Activated CD4-positive, alpha-beta T cell treated with anti-CD3 and anti-CD28 coated beads, Interleukin-2, Interleukin-4, amounts not matched to agents 100 ng/mL and 50 ng/mL, durations not matched to agents 16 hours and 8 hours (primary cell): ENCODE measurements around the gene PAAF1.
"Not testable (repeated sequence)": the region's sequence is repeated elsewhere in the genome, so short reads cannot be mapped to it uniquely, and the experiment has no call there.

Source experiments
- DNase-seq: peaks from one replicate; pipeline ENCODE4 v3.0.0-alpha.2; 2020; ENCODE audit warnings: low spot score

Gene PAAF1

DNA sequence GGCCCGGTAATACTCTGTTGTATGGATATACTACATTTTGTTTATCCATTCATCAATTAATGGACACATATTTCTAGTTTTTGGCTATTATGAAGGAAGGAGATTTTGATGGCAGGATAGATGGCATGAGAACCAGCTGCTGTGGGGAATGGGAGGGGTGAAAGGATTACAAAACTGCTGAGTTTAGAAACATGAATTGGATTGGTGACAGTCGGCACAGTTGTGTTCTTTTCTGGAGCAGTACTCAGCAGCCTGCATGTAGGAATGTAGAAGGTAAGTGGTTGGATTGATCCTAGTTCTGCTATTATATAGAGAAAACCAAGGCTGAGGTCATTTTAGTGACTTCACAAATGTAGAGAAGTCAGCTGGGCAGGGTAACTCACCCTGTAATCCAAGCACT, 7.1 kb downstream of the PAAF1 start:
- no peak for DNase-seq

GRCh38 chr11:73888244-73888643, 11.4 kb downstream of the PAAF1 start:
- DNase-seq: no peak

GRCh38 chr11:73889019-73889418, 12.2 kb downstream of the PAAF1 start:
- peak; percentile 25 for DNase-seq

DNA sequence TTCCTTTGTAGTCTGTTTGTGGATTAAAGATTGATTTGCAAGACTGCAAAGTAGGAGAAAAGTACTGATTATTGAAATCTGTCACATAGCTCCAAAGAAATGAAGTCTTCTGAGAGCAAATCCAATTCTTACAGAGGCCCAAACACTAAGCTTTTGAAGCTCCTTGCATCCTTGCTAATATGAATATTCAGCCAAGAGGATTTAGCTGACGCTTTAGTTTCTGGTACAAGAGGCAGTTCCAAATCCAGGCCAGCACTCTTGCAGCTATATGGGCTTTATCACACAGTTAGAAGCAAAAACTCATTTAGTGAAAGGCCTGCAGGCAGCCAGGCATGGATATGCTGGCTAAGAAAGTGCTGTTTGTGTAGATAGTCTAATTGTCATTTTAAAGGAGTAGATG, 12.7 kb downstream of the PAAF1 start:
- DNase-seq: no peak

GRCh38 chr11:73893041-73893440, 16.2 kb downstream of the PAAF1 start:
- DNase-seq: no peak

DNA sequence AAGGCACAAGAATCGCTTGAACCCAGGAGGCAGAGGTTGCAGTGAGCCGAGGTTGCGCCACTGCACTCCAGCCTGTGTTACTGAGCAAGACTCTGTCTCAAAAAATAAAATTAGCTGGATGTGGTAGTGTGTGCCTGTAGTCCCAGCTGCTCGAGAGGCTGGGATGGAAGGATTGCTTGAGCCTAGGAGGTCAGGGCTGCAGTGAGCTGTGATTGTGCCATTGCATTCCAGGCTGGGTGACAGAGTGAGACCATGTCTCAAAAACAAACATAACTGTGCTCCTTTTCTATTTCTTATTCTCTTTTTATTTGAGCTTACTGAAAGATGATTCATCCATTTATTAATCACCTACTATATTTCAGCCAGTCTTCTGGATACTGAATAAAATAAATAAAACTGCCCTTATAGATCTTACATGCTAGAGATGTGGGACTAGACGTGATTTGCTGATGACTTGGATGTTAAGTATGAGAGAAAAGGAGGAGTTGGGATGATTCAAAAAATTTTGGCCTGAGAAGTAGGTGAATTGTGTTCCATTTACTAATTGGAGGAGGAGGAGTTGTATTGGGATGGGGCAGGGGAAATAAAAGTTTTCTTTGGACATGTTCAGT, 18.0 kb downstream of the PAAF1 start:
- no peak for DNase-seq

- DNase-seq: no peak
These were observed 25.5 kb downstream of the PAAF1 start for GRCh38 chr11:73902303-73902702.

DNA sequence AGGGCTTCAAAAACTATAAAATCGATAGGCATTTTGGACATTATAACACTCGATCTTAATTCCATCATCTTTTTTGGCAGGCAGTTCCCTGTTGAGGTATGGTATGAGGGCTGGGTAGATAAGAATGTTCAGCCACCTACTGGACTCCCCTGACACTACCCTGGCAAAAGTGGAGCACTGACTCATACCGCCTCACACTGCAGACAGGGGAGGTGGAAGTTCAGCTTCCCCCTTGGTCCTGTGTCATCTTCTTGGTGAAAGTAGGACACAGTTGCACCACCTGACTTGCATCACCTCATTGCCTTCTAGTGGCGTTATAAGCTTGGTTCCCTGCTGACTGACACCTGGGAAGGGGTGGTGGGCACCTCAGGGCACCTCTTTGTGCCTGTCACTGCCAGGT, 30.4 kb downstream of the PAAF1 start:
- DNase-seq: peak; percentile 23

DNA sequence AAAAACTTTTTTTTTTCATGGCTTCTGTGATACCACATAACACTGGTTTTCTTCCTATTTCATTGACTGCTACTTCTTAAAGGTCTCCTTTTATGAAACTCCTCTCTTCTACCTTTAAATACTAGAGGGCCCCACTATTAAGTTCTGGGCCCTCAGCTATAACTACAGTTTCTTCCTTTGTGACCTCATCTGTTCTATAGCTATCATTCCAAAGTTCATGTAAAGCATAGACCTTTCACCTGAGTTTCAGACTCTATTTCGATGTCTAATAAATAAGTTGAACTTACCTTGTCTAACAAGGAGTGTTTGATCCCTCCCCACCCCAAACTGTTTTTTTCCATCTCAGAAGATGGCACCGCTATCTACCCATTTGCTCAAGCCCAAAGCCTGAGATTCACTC, 35.2 kb downstream of the PAAF1 start:
- DNase-seq: no peak

DNA sequence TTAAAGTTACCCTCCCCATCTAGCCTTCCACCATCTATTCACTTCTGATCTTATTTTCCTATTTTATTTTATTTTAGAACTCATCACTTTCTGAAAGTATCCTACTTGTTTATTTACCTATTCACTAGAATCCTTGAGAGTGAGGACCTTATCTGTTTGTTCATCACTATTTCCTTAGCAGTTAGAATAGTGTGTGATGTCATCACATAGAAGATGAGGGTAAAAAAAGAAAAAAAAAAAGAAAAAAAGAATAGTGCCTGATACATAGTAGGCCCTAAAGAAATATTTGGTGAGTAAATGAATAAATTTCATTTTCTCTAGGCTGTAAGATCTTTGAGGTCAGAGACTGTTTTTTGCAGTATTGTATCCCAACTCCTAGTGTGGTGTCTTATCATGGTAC, 36.7 kb downstream of the PAAF1 start:
- DNase-seq: no peak

- no peak for DNase-seq
These were observed 37.5 kb downstream of the PAAF1 start for GRCh38 chr11:73914284-73914683.

DNA sequence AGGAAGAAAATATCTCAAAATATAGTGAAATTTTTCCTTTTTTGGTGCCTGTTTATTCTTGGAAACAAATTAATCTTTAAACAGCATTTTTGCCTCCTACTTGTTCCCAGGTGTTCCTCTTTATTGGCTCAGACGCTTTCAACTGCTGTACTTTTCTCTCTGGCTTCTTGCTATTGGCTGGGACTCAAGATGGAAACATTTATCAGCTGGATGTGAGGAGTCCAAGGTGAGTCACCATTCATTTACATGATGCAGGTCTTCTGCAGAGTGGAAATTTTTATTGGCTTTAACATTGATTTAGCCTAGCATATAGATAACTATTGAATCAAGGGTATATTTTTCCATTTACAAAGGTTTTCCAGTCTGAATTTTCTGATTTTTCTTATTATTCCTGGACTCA, 39.6 kb downstream of the PAAF1 start:
- DNase-seq: no peak

DNA sequence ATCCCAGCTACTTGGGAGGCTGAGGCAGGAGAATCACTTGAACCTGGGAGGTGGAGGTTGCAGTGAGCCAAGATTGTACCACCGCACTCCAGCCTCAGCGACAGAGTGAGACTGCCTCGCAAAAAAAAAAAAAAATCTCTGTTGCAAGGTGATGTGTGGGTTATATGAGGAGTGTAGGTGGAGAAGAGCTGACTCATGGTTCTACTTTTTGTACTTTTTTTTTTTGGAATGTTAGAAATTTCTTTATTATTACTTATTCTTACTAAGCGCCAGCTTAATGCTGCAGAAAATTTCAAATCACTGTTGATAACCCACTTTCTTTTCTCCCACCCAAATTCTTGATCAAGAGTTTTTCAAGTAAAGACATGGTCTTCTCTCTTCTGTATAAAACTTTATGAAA, 44.4 kb downstream of the PAAF1 start:
- DNase-seq: no peak

DNA sequence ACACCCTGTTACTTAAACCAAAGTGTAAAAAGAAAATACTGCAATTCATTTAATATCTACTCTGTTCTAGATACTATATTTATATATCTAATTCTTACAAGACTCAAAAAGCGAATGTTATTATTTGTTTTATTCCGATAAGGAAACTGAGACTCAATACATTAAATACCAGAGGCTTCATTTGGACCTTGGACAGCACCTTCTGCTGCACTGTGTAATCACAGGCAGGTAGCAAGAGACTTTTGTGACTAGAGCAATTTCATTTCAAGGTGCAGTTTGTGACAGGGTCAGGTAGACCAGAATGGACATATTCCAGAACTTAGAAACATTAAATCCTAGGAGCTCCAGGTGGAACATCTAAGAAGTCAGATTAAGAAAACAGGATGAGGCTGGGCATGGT, 52.6 kb downstream of the PAAF1 start:
- no peak for DNase-seq

DNA sequence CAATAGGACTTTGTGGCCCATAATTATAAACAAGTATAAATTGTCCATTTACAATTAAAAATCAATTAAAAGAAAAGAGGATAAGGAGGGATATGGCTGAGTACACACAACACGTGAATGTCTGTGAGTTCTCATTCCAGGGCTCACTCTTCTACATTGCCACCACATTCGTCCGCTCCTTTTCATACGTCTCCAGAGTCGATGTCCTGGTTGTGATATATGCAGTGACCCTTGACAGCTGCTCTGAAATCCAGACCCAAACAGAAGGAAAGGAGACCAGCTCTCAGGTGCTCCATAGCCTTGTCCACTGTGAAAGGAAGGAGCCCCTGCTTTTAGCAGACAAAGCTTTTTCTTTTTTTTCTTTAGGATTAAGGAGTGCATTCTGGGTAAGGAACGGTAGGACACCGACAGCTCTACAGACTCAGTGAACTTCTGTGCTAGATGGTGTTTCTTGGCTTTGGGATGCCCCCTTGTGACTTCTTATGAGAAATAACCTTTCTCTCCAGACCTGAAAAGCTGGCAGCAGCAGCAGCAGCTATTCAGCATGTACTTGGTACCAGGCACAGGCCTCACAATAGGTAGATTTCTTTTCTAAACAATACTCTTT, 54.3 kb downstream of the PAAF1 start:
- DNase-seq: peak; percentile 39

- DNase-seq: no peak
These were observed 55.2 kb downstream of the PAAF1 start for GRCh38 chr11:73931951-73932350.

DNA sequence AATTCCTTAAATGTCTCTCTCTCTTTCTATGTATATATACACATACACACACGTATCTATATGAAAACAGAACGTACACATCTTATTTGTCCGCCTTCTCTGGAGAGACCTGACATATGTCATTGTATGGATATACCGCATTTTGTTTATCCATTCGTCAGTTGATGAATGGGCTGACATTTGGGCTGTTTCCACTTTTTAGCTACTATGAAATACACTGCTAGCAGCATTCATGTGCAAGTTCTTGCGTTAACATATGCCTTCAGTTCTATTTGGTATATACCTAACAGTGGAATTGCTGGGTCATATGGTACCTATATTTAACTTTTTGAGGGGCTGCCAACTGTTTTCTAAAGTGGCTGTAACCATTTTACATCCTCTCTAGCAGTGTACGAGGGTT, 56.0 kb downstream of the PAAF1 start:
- DNase-seq: no peak

- DNase-seq: not testable (repeated sequence)
These were observed 59.2 kb downstream of the PAAF1 start for GRCh38 chr11:73936047-73936446.

- DNase-seq: no peak
These were observed 62.3 kb downstream of the PAAF1 start for GRCh38 chr11:73939096-73939495.

DNA sequence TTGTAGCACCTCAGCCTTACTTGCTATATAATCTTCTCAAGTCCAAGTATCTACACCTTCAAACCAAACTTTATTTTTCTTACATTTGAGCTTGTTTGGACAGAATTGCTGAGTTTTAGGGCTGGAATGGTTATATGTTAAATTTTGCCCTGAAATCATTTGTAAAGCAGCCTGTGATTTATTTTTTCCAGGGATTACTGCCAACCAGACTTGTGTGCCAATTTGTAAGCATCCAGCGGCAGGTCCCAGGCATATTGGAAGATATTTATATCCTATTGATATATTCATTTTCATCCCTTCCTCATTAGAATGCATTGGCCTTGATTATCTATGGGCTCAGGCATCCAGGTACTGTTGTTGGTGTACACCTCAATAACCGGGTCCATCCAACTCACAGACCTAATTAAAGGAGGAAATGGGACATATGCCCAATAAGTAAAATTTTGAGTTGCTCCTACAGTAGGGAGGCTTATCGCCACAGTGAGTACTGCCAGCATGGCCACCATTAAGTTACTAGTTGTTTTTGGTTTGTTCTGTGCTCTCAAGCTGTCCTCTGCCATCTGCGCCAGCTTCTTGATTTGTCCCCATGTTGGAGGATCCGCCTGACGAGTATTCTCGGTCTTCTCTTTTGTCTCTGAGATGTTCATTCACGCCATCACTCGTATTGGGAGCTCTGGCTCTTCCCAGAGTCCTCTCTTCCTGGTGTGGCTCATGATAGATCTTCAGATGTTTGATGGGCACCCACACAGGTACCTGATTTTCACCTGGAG, 64.2 kb downstream of the PAAF1 start:
- DNase-seq: no peak

DNA sequence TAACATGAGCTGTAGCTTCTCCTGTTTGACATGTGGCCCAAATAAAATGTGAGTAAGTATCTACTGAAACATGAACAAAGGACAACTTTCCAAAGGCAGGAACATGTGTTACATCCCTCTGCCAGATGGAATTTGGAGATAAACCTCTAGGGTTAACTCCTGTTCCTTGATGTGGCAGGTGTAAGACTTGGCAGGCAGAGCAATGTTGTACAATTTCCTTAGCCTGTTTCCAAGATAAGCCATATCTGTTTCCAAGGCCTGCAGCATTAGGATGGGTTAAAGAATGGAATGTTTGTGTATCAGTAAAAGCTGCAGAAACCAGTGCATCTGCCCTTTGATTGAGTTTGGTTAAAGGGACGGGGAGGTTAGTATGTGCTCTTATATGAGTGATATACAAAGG, 65.2 kb downstream of the PAAF1 start:
- DNase-seq: no peak

GRCh38 chr11:73944085-73944484, 67.3 kb downstream of the PAAF1 start:
- DNase-seq: no peak

- no peak for DNase-seq
These were observed 68.1 kb downstream of the PAAF1 start for GRCh38 chr11:73944901-73945300.

DNA sequence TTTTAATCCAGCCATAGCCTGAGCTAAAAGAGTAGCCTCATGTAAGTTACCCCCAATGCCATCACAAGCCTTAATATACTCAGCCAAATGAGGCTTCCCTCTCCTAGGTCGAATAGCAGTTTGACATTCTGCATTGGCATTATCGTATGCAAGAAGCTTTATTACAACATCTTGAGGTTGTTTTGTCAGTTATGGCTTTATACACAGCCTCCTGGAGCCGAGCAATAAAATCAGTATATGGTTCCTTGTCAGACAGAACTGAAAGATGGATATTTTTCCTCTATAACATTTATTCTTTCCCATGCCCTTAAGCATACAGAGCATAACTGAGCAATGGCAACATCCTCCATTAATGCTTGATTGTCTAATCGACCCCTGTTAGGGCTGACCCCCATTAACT, 68.6 kb downstream of the PAAF1 start:
- DNase-seq: no peak
